Thoracic aorta (tissue), 2 donors: ENCODE measurements around the gene GOLGA2. TPM values are rescaled to one million over a fixed set of nuclear protein-coding genes. Genes with fewer than 3 reads are reported as not detected.

ENCODE experiments used
- ATAC-seq: fragments of 150-250 bp; one replicate; pipeline ENCODE4 v1.8.0; 2017; ENCODE audit warnings: low read depth; ENCODE audit not compliant: insufficient number of reproducible peaks, low FRiP score
- DNase-seq: peaks from one replicate; pipeline ENCODE4 v3.0.0-alpha.2; 2020; ENCODE audit warnings: low spot score
- H3K27ac ChIP-seq, 2 donors: fragments of 200-600 bp; sonication (generic); 1 replicate in 1 of 2; 2 replicates in 1 of 2; pipeline ENCODE4 v1.5.1; 2016; ENCODE audit warnings: mild to moderate bottlenecking in 2 of 2, moderate library complexity in 2 of 2
- H3K27me3 ChIP-seq: fragments of 200-600 bp; sonication (generic); replicated peaks from 2 replicates; pipeline ENCODE4 v1.6.0; 2016; ENCODE audit warnings: mild to moderate bottlenecking; ENCODE audit not compliant: insufficient read depth
- H3K36me3 ChIP-seq: fragments of 200-600 bp; sonication (generic); one replicate; pipeline ENCODE4 v1.5.1; 2016
- H3K4me1 ChIP-seq, 2 donors: fragments of 200-600 bp; sonication (generic); 1 replicate in 1 of 2; 2 replicates in 1 of 2; pipeline versions ENCODE4 v1.5.1 to v1.6.0; 2016; ENCODE audit warnings: low read depth in 2 of 2, mild to moderate bottlenecking in 1 of 2; ENCODE audit not compliant: control insufficient read depth in 1 of 2
- H3K4me3 ChIP-seq: fragments of 200-600 bp; sonication (generic); 2 replicates; pipeline ENCODE4 v1.5.1; 2016; ENCODE audit warnings: mild to moderate bottlenecking
- H3K9me3 ChIP-seq: fragments of 200-600 bp; sonication (generic); 2 replicates; pipeline ENCODE4 v1.5.1; 2016
- total RNA-seq, 2 donors: library from RNA; depleted of rRNA; stranded (reverse); fragments of >200 nt; gene quantifications; one replicate each; pipeline versions ENCODE4 v1.1.0 to v1.2.3, GENCODE V29; 2016
- TF ChIP-seq, protein P1 (sequence below): fragments of 200-600 bp; sonication (generic); IDR thresholded peaks from one replicate; pipeline ENCODE4 v1.5.1; 2019; ENCODE audit warnings: antibody characterized with exemption

Gene GOLGA2
- total RNA-seq, 2 donors from 2014 or later, result 115 to 141 TPM

GRCh38 chr9:128244091-128244836 lies 31.5 kb downstream of the GOLGA2 start:
- ATAC-seq, result no peak
- no peak overlapping the region for H3K27ac ChIP-seq
- peak overlapping the region; percentile 23 for H3K4me3 ChIP-seq

GRCh38 chr9:128243215-128244018 lies 32.4 kb downstream of the GOLGA2 start:
- ATAC-seq (no peak), DNase-seq (no peak)
- Histone ChIP-seq H3K27me3 (no peaks in the 10 kb centered on the region), H3K4me3 (no peak overlapping the region), H3K9me3 (no peaks in the 10 kb centered on the region), H3K36me3 (no peaks in the 10 kb centered on the region), H3K27ac (no peak overlapping the region), H3K4me1 (no peaks in the 10 kb centered on the region)
- TF ChIP-seq, protein P1, sequence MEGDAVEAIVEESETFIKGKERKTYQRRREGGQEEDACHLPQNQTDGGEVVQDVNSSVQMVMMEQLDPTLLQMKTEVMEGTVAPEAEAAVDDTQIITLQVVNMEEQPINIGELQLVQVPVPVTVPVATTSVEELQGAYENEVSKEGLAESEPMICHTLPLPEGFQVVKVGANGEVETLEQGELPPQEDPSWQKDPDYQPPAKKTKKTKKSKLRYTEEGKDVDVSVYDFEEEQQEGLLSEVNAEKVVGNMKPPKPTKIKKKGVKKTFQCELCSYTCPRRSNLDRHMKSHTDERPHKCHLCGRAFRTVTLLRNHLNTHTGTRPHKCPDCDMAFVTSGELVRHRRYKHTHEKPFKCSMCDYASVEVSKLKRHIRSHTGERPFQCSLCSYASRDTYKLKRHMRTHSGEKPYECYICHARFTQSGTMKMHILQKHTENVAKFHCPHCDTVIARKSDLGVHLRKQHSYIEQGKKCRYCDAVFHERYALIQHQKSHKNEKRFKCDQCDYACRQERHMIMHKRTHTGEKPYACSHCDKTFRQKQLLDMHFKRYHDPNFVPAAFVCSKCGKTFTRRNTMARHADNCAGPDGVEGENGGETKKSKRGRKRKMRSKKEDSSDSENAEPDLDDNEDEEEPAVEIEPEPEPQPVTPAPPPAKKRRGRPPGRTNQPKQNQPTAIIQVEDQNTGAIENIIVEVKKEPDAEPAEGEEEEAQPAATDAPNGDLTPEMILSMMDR, result no peak

More at GRCh38 chr9:128244091-128244836, 31.5 kb downstream of the GOLGA2 start:
- Histone ChIP-seq H3K36me3 (no peaks in the 10 kb centered on the region), H3K27me3 (no peaks in the 10 kb centered on the region), H3K9me3 (no peaks in the 10 kb centered on the region), H3K4me1 (no peaks in the 10 kb centered on the region)
- TF ChIP-seq, protein P1, result no peak
- DNase-seq, result no peak

- DNase-seq (no peak), ATAC-seq (no peak)
- H3K36me3 ChIP-seq, result no peaks in the 10 kb centered on the region
- no peaks in the 10 kb centered on the region for H3K27me3 ChIP-seq
- no peaks in the 10 kb centered on the region for H3K9me3 ChIP-seq
- TF ChIP-seq, protein P1, result no peak
- no peak overlapping the region for H3K4me3 ChIP-seq
- no peaks in the 10 kb centered on the region for H3K4me1 ChIP-seq
- no peak overlapping the region for H3K27ac ChIP-seq
These were observed 33.0 kb downstream of the GOLGA2 start for GRCh38 chr9:128242828-128243214.

DNA sequence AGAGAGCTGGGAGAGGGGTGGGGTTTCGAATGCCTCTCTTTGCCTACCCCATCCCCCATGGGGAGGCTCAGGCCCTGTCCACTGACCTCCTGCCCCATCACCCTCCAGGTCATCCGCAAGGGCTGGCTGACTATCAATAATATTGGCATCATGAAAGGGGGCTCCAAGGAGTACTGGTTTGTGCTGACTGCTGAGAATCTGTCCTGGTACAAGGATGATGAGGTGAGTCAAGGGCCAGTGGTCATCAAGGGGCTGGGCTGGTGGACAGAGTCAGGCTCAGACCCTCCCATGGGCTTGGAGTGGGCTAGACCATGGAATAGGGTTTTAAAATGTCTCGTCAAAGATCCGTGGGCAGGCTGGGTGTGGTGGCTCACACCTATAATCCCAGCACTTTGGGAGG lies 33.7 kb downstream of the GOLGA2 start:
- no peaks in the 10 kb centered on the region for H3K27me3 ChIP-seq
- H3K27ac ChIP-seq, result no peak overlapping the region
- no peaks in the 10 kb centered on the region for H3K36me3 ChIP-seq
- no peaks in the 10 kb centered on the region for H3K4me1 ChIP-seq
- no peaks in the 10 kb centered on the region for H3K9me3 ChIP-seq
- DNase-seq (no peak), ATAC-seq (no peak)
- no peak overlapping the region for H3K4me3 ChIP-seq
- TF ChIP-seq, protein P1, result no peak

GRCh38 chr9:128233817-128234406 lies 41.9 kb downstream of the GOLGA2 start:
- Histone ChIP-seq H3K27ac (no peak overlapping the region), H3K4me3 (no peak overlapping the region), H3K27me3 (no peaks in the 10 kb centered on the region), H3K36me3 (no peaks in the 10 kb centered on the region), H3K9me3 (no peaks in the 10 kb centered on the region), H3K4me1 (no peaks in the 10 kb centered on the region)
- ATAC-seq (no peak), DNase-seq (no peak)
- TF ChIP-seq, protein P1, result no peak
